Loucy (cell line): ENCODE results near the gene GLA.

Source experiments
- H2AFZ ChIP-seq: fragments of 200-600 bp; sonication (generic); 2 replicates; pipeline ENCODE4 v1.6.0; 2016; ENCODE audit warnings: antibody characterized with exemption, mild to moderate bottlenecking, low read length, moderate library complexity
- H3F3A ChIP-seq: fragments of 200-600 bp; 2 replicates; pipeline ENCODE4 v1.6.0; 2016; ENCODE audit warnings: antibody characterized with exemption, low read depth, mild to moderate bottlenecking
- H3K27me3 ChIP-seq: fragments of 200-600 bp; sonication (generic); 2 replicates; pipeline ENCODE4 v1.6.1; 2014; ENCODE audit warnings: low read length, mild to moderate bottlenecking; ENCODE audit not compliant: insufficient read depth, poor library complexity, severe bottlenecking
- H3K36me3 ChIP-seq: fragments of 200-600 bp; sonication (generic); 2 replicates; pipeline ENCODE4 v1.6.1; 2016; ENCODE audit warnings: low read length; ENCODE audit not compliant: insufficient read depth
- H3K4me1 ChIP-seq: fragments of 200-600 bp; sonication (generic); 2 replicates; pipeline ENCODE4 v1.5.1; 2014; ENCODE audit warnings: low read length, mild to moderate bottlenecking; ENCODE audit not compliant: insufficient read depth, poor library complexity, severe bottlenecking
- H3K4me2 ChIP-seq: fragments of 200-600 bp; sonication (generic); 2 replicates; pipeline ENCODE4 v1.6.0; 2014; ENCODE audit warnings: antibody characterized with exemption, low read length, low read depth, mild to moderate bottlenecking; ENCODE audit not compliant: poor library complexity, severe bottlenecking
- H3K4me3 ChIP-seq: fragments of 200-600 bp; sonication (generic); 2 replicates; pipeline ENCODE4 v1.5.1; 2014; ENCODE audit warnings: low read length, mild to moderate bottlenecking, mixed read lengths; ENCODE audit not compliant: poor library complexity, severe bottlenecking
- H3K79me2 ChIP-seq: fragments of 200-600 bp; sonication (generic); 2 replicates; pipeline ENCODE4 v1.6.1; 2014; ENCODE audit warnings: low read length; ENCODE audit not compliant: insufficient read depth
- H3K9ac ChIP-seq: fragments of 200-600 bp; sonication (generic); 2 replicates; pipeline ENCODE4 v1.6.0; 2014; ENCODE audit warnings: mild to moderate bottlenecking, low read depth, low read length, moderate library complexity; ENCODE audit not compliant: poor library complexity, severe bottlenecking
- H3K9me2 ChIP-seq: fragments of 200-600 bp; sonication (generic); replicated peaks from 2 replicates; pipeline ENCODE4 v1.6.1; 2016; ENCODE audit warnings: low read depth, low read length, mixed read lengths
- H3K9me3 ChIP-seq: fragments of 200-600 bp; sonication (generic); 2 replicates; pipeline ENCODE4 v1.6.1; 2014; ENCODE audit warnings: mild to moderate bottlenecking, antibody characterized with exemption, low read length, low read depth; ENCODE audit not compliant: insufficient read depth
- H4K20me1 ChIP-seq: fragments of 200-600 bp; sonication (generic); 2 replicates; pipeline ENCODE4 v1.6.0; 2014; ENCODE audit warnings: antibody characterized with exemption, low read length, mild to moderate bottlenecking; ENCODE audit not compliant: insufficient read depth, poor library complexity, severe bottlenecking
- CTCF ChIP-seq: fragments of 200-600 bp; sonication (generic); conservative IDR thresholded peaks from 2 replicates; pipeline ENCODE4 v1.5.1; 2014; ENCODE audit warnings: mild to moderate bottlenecking, antibody characterized with exemption, low read length
- EZH2phosphoT487 ChIP-seq: fragments of 200-600 bp; IDR thresholded peaks from 2 replicates; pipeline ENCODE4 v1.6.1; 2018; ENCODE audit warnings: antibody characterized with exemption, mild to moderate bottlenecking, moderate library complexity, borderline replicate concordance

Gene GLA

GRCh38 chrX:101397779-101398178 is 9.9 kb downstream of the GLA start:
- Histone ChIP-seq H3K4me1 (no peaks in the 10 kb centered on the region), H3K9ac (no peak overlapping the region), H3F3A (no peaks in the 10 kb centered on the region), H3K9me3 (no peaks in the 10 kb centered on the region), H4K20me1 (peaks cover 15% of the 10 kb centered on the region), H3K4me2 (no peak overlapping the region), H3K9me2 (no peaks in the 10 kb centered on the region), H3K36me3 (peaks cover 19% of the 10 kb centered on the region; the same call in 1 of the 2 replicates), H3K27me3 (no peaks in the 10 kb centered on the region), H3K4me3 (no peak overlapping the region), H3K79me2 (peaks cover 17% of the 10 kb centered on the region), H2AFZ (no peak overlapping the region)
- TF ChIP-seq EZH2phosphoT487 (no peak), CTCF (no peak)

DNA sequence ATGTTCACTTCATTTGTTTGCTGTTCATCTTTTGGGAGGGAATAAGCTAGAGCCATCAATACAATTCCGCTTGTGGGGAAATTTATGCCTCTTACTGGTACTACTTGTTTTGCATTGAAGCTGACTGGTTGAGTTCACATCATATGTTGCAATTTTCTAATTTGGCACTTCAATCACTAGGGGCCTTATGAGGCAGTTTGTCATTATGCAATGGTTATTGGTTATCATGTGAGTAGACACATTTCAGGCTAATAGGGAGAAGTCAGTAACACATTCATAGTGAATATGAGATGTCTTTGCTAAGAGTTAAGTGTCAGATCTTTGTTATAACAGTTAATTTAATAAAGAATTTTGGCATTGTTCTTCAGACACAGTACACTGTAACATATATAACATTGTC is 11.9 kb downstream of the GLA start:
- peak overlapping the region; percentile 23 for H3K4me2 ChIP-seq
- no peak for TF ChIP-seq CTCF
- TF ChIP-seq EZH2phosphoT487: no peak

DNA sequence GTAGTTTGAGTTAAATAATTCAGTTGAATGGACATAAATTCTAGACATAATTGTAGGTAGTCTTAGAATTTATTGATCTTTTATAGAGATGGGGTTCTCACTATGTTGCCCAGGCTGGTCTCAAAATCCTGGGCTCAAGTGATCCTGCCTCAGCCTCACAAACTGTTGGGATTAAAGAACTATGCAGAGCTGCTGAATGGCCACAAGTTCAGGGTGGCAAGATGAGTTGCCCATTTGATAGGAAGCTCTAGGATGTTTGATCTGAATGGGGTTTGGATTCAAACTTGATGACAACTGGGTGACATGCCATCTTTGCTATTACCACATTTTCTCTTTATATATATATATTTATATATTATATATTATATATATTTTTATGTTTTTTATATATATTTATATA is 13.4 kb downstream of the GLA start:
- H3K27me3 ChIP-seq: peaks cover 5% of the 10 kb centered on the region
- peaks cover 19% of the 10 kb centered on the region for H3K36me3 ChIP-seq
- H4K20me1 ChIP-seq: peaks cover 26% of the 10 kb centered on the region
- H3F3A ChIP-seq: no peaks in the 10 kb centered on the region
- no peak for TF ChIP-seq EZH2phosphoT487
- no peak for TF ChIP-seq CTCF
- H3K4me1 ChIP-seq: peaks cover 4% of the 10 kb centered on the region
- H3K9ac ChIP-seq: no peak overlapping the region
- H2AFZ ChIP-seq: no peak overlapping the region
- peak overlapping the region; percentile 94 for H3K4me2 ChIP-seq
- peak overlapping the region; percentile 97 for H3K4me3 ChIP-seq
- H3K79me2 ChIP-seq: peaks cover 37% of the 10 kb centered on the region
- no peaks in the 10 kb centered on the region for H3K9me2 ChIP-seq
- H3K9me3 ChIP-seq: no peaks in the 10 kb centered on the region

More for the DNA sequence above, 11.9 kb downstream of the GLA start:
- no peak overlapping the region for H3K4me3 ChIP-seq
- peaks cover 19% of the 10 kb centered on the region for H3K36me3 ChIP-seq
- peaks cover 26% of the 10 kb centered on the region for H4K20me1 ChIP-seq
- H3K79me2 ChIP-seq: peaks cover 37% of the 10 kb centered on the region
- no peak overlapping the region for H3K9ac ChIP-seq
- H2AFZ ChIP-seq: no peak overlapping the region
- H3F3A ChIP-seq: no peaks in the 10 kb centered on the region
- peaks cover 4% of the 10 kb centered on the region for H3K4me1 ChIP-seq
- no peaks in the 10 kb centered on the region for H3K9me2 ChIP-seq
- H3K9me3 ChIP-seq: no peaks in the 10 kb centered on the region
- peaks cover 5% of the 10 kb centered on the region for H3K27me3 ChIP-seq
